Measurements from ENCODE around the gene SLC35F3.

GRCh38 chr1:233883671-233884070, 20.8 kb upstream of the SLC35F3 start:
- TF ChIP-seq, protein P1, sequence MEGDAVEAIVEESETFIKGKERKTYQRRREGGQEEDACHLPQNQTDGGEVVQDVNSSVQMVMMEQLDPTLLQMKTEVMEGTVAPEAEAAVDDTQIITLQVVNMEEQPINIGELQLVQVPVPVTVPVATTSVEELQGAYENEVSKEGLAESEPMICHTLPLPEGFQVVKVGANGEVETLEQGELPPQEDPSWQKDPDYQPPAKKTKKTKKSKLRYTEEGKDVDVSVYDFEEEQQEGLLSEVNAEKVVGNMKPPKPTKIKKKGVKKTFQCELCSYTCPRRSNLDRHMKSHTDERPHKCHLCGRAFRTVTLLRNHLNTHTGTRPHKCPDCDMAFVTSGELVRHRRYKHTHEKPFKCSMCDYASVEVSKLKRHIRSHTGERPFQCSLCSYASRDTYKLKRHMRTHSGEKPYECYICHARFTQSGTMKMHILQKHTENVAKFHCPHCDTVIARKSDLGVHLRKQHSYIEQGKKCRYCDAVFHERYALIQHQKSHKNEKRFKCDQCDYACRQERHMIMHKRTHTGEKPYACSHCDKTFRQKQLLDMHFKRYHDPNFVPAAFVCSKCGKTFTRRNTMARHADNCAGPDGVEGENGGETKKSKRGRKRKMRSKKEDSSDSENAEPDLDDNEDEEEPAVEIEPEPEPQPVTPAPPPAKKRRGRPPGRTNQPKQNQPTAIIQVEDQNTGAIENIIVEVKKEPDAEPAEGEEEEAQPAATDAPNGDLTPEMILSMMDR (IDR thresholded peaks at IDR 0.05; ENCODE audit: poor library complexity) = no peak
- TF ChIP-seq EZH2 (IDR thresholded peaks at IDR 0.05; ENCODE audit: borderline replicate concordance) (no peak), EZH2phosphoT487 (IDR thresholded peaks at IDR 0.05; ENCODE audit: low read depth, severe bottlenecking, unreplicated experiment) (no peak)
